ENCODE results near the gene RRP1.
A peak's percentile ranks its signal among the peaks of the same experiment; 100 is the strongest.

RRP1 gene

GRCh38 chr21:43759651-43760050 lies 29.7 kb upstream of the RRP1 start:
- DNase-seq: no peak

- DNase-seq: no peak
Measured at GRCh38 chr21:43760391-43760958, 28.9 kb upstream of the RRP1 start.

- no peak for DNase-seq
Measured at GRCh38 chr21:43761886-43762285, 27.5 kb upstream of the RRP1 start.

- DNase-seq: no peak
Measured at GRCh38 chr21:43762303-43763128, 26.9 kb upstream of the RRP1 start.

GRCh38 chr21:43763901-43764523 lies 25.4 kb upstream of the RRP1 start:
- DNase-seq: no peak

GRCh38 chr21:43764576-43765495 lies 24.5 kb upstream of the RRP1 start:
- no peak for DNase-seq

DNA sequence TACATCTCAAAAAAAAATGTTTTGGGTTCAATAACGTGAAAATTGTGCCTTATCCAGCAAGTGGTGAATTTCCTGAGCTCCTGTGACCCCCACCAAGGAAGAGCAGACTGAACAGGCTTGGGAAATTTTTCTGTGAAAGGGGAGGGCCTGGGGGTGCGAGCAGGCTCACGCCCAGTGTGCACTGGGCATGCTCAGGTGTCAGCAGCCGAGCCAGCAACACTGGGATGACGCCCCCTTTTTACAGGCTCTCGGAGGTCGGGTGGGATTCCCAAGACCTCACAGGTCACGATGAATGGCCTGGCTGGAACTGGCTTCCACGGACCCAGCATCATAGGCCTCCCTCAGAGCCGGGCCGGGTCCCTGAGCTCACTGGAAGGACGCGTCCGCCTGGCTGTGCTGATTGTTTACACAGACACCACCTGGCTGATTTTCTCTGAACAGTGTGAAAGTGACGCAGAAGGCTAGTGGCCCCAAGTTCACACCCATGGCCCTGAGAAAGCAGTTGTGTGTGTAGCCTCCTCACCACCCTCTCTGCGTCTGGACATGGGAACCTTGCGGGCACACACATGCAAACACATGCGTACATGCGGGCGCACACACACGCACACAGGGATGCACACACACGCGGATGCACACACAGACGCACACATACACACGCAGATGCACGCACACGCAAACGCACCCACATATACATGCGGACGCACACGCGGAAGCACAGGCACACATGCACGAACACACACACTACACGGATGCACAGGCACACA lies 22.5 kb upstream of the RRP1 start:
- no peak for DNase-seq

DNA sequence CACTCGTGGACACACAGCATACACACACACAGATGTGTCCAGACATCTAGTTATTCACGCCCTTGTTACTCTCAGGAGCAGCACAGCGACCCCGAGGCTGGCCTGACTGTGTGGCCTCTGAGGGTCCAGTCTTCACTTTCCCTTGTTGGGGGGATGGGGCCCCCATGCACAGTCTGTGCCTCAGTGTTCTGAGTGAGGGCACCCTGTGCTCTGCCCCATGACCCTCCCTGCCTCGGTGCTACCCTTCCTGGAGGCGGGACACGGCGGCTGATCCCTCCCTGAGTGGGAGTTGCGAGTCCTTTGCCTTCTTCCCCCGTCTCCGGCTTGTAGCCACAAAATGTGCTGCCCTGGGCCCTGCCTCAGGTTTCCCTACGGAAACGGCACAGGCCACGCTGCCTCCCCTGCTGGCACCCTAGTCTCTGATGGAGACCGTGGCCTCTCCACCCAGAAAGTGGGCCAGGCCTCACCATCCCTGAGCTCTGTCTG lies 21.8 kb upstream of the RRP1 start:
- no peak for DNase-seq

- DNase-seq: no peak
Measured at GRCh38 chr21:43767984-43768867, 21.2 kb upstream of the RRP1 start.

DNA sequence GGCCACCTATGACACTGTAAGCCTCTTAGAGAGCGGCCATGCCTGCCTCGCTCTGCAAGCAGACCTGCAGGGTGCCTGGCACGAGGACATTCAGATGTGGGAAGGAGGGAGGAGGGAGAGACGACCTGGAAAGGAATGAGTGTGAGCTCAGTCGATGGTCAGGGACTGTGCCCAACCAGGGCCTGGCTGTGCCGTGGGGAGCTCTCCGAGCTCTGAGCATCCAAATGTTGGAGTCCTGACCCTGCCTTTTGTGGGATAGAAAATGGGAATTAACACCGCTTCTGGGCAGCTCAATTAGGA lies 20.6 kb upstream of the RRP1 start:
- DNase-seq: no peak

- DNase-seq: no peak
Measured at GRCh38 chr21:43769325-43769958, 19.9 kb upstream of the RRP1 start.

GRCh38 chr21:43770066-43770655 lies 19.2 kb upstream of the RRP1 start:
- DNase-seq: no peak

DNA sequence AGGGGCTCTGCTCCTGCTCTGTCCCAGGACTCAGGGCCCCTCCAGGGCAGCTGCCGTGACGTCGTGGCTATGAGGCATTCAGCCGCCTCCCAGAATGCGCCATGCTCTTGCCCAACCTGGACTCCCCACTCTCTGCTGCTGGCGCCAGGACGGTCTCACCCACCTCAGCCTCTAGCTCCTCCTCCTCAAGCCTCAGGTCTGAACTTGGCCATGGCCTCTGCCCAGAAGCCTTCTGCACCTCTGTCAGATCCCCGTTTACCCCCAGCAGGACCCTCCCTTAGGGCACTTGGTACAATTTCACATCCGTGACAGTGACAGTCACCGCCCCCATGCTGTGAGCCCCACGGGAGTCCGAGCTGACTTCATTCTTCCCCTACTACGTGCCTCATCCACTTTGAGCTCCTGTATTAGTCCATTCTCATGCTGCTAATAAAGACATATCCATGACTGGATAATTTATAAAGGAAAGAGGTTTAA lies 18.1 kb upstream of the RRP1 start:
- DNase-seq: no peak

- DNase-seq: no peak
Measured at GRCh38 chr21:43771698-43772424, 17.5 kb upstream of the RRP1 start.

DNA sequence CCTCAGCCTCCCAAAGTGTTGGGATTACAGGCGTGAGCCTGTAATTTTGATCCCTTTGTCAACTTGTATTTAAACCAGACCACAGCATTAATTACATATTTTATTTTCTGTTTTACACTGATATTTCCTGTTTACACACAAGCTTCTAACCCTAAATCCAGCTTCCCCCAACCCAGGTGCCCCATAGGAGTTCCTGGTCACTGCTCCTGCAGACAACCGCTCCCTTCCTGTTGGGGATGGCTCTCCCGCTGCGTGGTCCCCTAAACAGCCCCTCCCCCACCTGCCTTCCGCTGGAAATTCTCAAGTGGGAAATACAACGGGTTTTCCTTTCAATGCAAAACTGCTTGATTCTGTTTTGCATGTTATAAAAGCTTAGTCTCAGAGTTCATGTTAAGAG lies 17.0 kb upstream of the RRP1 start:
- DNase-seq: no peak

DNA sequence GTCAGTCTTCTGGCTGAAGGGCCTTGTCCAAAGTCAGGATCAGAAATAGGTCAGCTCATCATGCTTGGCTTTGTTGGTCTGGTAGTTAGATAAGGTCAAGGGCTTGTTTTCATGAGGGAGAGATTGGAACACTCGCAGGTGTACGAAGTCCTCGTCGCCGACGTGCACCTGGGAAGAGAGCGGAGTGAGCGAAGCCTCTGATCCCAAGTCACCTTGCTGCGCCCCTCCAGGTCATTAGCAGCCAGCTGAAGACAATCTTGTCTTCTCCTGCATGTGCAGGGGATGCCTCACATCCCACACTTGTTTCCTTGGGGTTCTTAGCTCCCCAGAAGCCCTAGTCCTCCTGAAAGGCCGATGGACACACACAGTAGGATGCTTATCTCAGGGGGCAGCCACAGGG lies 15.2 kb upstream of the RRP1 start:
- no peak for DNase-seq

- DNase-seq: no peak
Measured at GRCh38 chr21:43775190-43775589, 14.2 kb upstream of the RRP1 start.

DNA sequence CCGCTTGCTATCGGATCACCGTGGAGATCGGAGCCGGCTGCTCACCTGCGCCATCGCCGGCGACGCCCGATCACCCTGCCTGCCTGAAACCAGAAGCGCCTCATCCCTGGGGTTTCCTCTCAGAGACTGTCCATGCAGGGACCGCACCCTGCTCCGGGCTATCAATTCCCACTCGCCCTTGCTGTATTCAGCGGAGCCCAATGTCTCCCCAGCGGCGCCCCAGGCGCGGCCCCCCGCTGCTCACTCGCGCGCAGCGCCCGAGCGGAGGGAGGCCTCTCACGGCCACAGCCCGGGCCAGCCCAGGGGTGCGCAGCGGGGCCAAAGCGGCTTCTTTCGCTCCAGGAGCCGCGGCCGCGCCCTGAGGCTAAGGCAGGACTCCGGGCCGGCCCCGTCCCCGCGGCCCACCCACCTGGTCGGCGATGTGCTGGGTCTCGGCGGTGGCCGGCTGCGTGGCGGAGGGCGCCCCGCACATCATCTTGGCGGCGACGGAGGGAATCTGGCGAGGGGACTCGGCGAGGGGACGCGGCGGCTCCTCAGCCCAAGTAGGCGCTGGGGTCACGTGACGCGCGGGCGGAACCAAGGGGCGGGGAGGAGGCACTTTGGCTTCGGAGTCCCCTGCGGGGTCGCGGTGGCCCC lies 13.5 kb upstream of the RRP1 start, which contains the start of gene CSTB:
Gene CSTB, minus strand, starts transcription at position 514 of the 636 bp plus-strand sequence. Its CDS starts 39 bp downstream, at position 475.
- peak; percentile 50 for DNase-seq

GRCh38 chr21:43777953-43778352 lies 11.4 kb upstream of the RRP1 start:
- no peak for DNase-seq
